Panc1 (cell line): ENCODE measurements around the gene HOXB2.

Experiments used
- CTCF ChIP-seq: fragments of 450-650 bp; IDR thresholded peaks from 2 replicates; pipeline ENCODE4 v1.5.1; 2017; ENCODE audit warnings: mild to moderate bottlenecking
- POLR2AphosphoS5 ChIP-seq: IDR thresholded peaks from 2 replicates; pipeline ENCODE4 v1.6.1; 2012; ENCODE audit warnings: mild to moderate bottlenecking, low read depth, low read length, moderate library complexity
- SIN3A ChIP-seq: IDR thresholded peaks from 2 replicates; pipeline ENCODE4 v1.6.1; 2012; ENCODE audit warnings: low read depth, mild to moderate bottlenecking, low read length, moderate library complexity, borderline replicate concordance; ENCODE audit not compliant: insufficient read depth

GRCh38 chr17:48522031-48522653 is 22.8 kb downstream of the HOXB2 start:
- TF ChIP-seq CTCF (no peak), SIN3A (no peak), POLR2AphosphoS5 (no peak)
